ENCODE data around the gene TELO2.

DNA sequence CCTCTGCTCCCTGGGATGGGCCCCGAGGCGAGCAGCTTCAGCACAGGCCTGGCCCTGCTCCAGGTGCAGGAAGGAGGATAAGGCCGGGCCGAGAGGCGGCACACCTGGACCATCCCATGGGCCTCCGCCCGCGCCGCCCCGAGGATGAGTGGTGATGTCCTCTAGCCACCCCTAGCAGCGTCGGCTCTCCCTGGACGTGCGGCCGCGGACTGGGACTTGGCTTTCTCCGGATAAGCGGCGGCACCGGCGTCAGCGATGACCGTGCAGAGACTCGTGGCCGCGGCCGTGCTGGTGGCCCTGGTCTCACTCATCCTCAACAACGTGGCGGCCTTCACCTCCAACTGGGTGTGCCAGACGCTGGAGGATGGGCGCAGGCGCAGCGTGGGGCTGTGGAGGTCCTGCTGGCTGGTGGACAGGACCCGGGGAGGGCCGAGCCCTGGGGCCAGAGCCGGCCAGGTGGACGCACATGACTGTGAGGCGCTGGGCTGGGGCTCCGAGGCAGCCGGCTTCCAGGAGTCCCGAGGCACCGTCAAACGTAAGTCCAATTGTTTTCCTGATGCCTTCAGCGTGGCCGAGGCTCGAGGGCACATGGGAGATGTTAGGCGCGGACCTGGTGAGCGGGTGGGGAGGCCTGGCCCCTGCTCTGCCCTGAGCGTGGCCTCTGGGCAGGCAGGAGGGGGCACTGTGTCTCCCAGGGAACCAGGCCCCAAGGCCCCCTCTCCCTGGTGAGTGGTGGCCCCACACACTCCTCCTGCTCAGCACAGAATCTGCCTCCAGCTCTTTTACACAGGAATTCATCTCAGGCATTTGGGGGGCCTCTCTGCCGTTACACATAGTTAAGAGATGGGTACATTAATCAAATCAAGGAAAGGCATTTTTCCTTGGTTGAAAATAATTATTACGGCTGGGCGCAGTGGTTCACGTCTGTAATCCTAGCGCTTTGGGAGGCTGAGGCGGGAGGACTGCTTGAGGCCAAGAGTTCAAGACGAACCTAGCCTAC is 41.2 kb downstream of the TELO2 start:
- TF ChIP-seq, protein P1, sequence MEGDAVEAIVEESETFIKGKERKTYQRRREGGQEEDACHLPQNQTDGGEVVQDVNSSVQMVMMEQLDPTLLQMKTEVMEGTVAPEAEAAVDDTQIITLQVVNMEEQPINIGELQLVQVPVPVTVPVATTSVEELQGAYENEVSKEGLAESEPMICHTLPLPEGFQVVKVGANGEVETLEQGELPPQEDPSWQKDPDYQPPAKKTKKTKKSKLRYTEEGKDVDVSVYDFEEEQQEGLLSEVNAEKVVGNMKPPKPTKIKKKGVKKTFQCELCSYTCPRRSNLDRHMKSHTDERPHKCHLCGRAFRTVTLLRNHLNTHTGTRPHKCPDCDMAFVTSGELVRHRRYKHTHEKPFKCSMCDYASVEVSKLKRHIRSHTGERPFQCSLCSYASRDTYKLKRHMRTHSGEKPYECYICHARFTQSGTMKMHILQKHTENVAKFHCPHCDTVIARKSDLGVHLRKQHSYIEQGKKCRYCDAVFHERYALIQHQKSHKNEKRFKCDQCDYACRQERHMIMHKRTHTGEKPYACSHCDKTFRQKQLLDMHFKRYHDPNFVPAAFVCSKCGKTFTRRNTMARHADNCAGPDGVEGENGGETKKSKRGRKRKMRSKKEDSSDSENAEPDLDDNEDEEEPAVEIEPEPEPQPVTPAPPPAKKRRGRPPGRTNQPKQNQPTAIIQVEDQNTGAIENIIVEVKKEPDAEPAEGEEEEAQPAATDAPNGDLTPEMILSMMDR (IDR thresholded peaks at IDR 0.05), result peak in 1 of 12 donors; percentile 8
- TF ChIP-seq POLR2A (IDR thresholded peaks at IDR 0.05), result no peak
